OCI-LY7 (cell line): ENCODE data around the gene MORN1. TPM values are rescaled to one million over a fixed set of nuclear protein-coding genes. Genes with fewer than 3 reads are reported as not detected.
A peak's percentile ranks its signal among the peaks of the same experiment; 100 is the strongest.

Experiments
- BruUV-seq: library from RNA; stranded (reverse); fragments of 400-500 nt; replicated peaks from 2 replicates; lab custom pipeline; 2021; lab: Mats Ljungman, UMichigan
- CTCF ChIA-PET: fragments of 300-600 bp; sonication (Branson Sonifier 250); formaldehyde crosslinking; loops from one replicate; lab custom pipeline; 2022; ENCODE audit warnings: antibody characterized with exemption; ENCODE audit not compliant: unreplicated experiment; lab: Charles Lee
- POLR2A ChIA-PET: fragments of 300-600 bp; sonication (Branson Sonifier 250); formaldehyde crosslinking; loops from one replicate; lab custom pipeline; 2022; ENCODE audit warnings: antibody characterized with exemption; lab: Charles Lee
- DNase-seq: peaks from one replicate; pipeline ENCODE4 v3.0.0-alpha.2; 2015; ENCODE audit warnings: low spot score
- H2AFZ ChIP-seq: fragments of 200-600 bp; sonication (generic), shearing (Covaris generic); 2 replicates; pipeline ENCODE4 v1.6.1; 2014; ENCODE audit warnings: mild to moderate bottlenecking, antibody characterized with exemption, low read length, moderate library complexity
- H3K27ac ChIP-seq: fragments of 200-600 bp; sonication (generic); 2 replicates; pipeline ENCODE4 v1.5.1; 2014; ENCODE audit warnings: mixed run types, low read depth, mild to moderate bottlenecking, moderate library complexity, low read length, inconsistent platforms; ENCODE audit not compliant: poor library complexity, severe bottlenecking
- H3K36me3 ChIP-seq: fragments of 200-600 bp; sonication (generic); 2 replicates; pipeline ENCODE4 v1.6.1; 2014; ENCODE audit warnings: mild to moderate bottlenecking, antibody characterized with exemption, low read length, moderate library complexity, mixed read lengths; ENCODE audit not compliant: insufficient read depth
- H3K4me1 ChIP-seq: fragments of 200-600 bp; sonication (generic); 2 replicates; pipeline ENCODE4 v1.5.1; 2014; ENCODE audit warnings: mild to moderate bottlenecking, low read length; ENCODE audit not compliant: insufficient read depth, poor library complexity, severe bottlenecking
- H3K4me2 ChIP-seq: fragments of 200-600 bp; sonication (generic); 2 replicates; pipeline ENCODE4 v1.6.1; 2014; ENCODE audit warnings: mild to moderate bottlenecking, low read length
- H3K4me3 ChIP-seq: fragments of 200-600 bp; sonication (generic); 2 replicates; pipeline ENCODE4 v1.5.1; 2014; ENCODE audit warnings: mild to moderate bottlenecking, low read depth, low read length; ENCODE audit not compliant: poor library complexity, severe bottlenecking
- H3K79me2 ChIP-seq: fragments of 200-600 bp; sonication (generic); 2 replicates; pipeline ENCODE4 v1.6.1; 2016; ENCODE audit warnings: low read depth, mild to moderate bottlenecking, low read length, moderate library complexity, mixed read lengths; ENCODE audit not compliant: insufficient read depth
- H3K9me2 ChIP-seq: fragments of 200-600 bp; sonication (generic); 2 replicates; pipeline ENCODE4 v1.6.1; 2016; ENCODE audit warnings: mild to moderate bottlenecking, low read length, mixed read lengths; ENCODE audit not compliant: insufficient read depth
- H3K9me3 ChIP-seq: fragments of 200-600 bp; sonication (generic); 2 replicates; pipeline ENCODE4 v1.6.1; 2014; ENCODE audit warnings: mild to moderate bottlenecking, mixed run types, low read length, mixed read lengths
- H4K20me1 ChIP-seq: fragments of 200-600 bp; sonication (generic); 2 replicates; pipeline ENCODE4 v1.6.1; 2014; ENCODE audit warnings: mild to moderate bottlenecking, antibody characterized with exemption, low read length, moderate library complexity, mixed read lengths; ENCODE audit not compliant: insufficient read depth
- EZH2phosphoT487 ChIP-seq: fragments of 200-600 bp; sonication (generic); IDR thresholded peaks from 2 replicates; pipeline ENCODE4 v1.6.1; 2018; ENCODE audit warnings: low read depth, borderline replicate concordance, mild to moderate bottlenecking, mixed run types, antibody characterized with exemption, low read length, moderate library complexity, mixed read lengths
- intact Hi-C: fragments of 100-400 bp; cut with micrococcal nuclease; formaldehyde crosslinking; loops from one replicate; pipeline ENCODE4 v1.10.0; 2022; ENCODE audit not compliant: unreplicated experiment
- total RNA-seq, 2 experiments: library from RNA; depleted of rRNA in 1 of 2; stranded (reverse); fragments of >200 nt in 1 of 2; shearing (Covaris generic) in 1 of 2; gene quantifications; 2 replicates each; pipeline ENCODE4 v1.2.3, GENCODE V29; 2014 to 2022
- TF ChIP-seq, protein P1 (sequence below): fragments of 200-600 bp; sonication (generic); conservative IDR thresholded peaks from 2 replicates; pipeline ENCODE4 v1.5.1; 2014; ENCODE audit warnings: mild to moderate bottlenecking, antibody characterized with exemption, low read length, moderate library complexity, mixed read lengths

The MORN1 gene
- total RNA-seq, 2 experiments from 2014 or later: 13.1 to 29.7 TPM

GRCh38 chr1:2302292-2302925, 88.9 kb downstream of the MORN1 start:
- TF ChIP-seq, protein P1, sequence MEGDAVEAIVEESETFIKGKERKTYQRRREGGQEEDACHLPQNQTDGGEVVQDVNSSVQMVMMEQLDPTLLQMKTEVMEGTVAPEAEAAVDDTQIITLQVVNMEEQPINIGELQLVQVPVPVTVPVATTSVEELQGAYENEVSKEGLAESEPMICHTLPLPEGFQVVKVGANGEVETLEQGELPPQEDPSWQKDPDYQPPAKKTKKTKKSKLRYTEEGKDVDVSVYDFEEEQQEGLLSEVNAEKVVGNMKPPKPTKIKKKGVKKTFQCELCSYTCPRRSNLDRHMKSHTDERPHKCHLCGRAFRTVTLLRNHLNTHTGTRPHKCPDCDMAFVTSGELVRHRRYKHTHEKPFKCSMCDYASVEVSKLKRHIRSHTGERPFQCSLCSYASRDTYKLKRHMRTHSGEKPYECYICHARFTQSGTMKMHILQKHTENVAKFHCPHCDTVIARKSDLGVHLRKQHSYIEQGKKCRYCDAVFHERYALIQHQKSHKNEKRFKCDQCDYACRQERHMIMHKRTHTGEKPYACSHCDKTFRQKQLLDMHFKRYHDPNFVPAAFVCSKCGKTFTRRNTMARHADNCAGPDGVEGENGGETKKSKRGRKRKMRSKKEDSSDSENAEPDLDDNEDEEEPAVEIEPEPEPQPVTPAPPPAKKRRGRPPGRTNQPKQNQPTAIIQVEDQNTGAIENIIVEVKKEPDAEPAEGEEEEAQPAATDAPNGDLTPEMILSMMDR: no peak
- no peak for TF ChIP-seq EZH2phosphoT487
- Histone ChIP-seq H3K36me3 (no peaks in the 10 kb centered on the region), H3K4me1 (peaks cover 26% of the 10 kb centered on the region), H3K79me2 (no peaks in the 10 kb centered on the region), H3K9me2 (no peaks in the 10 kb centered on the region), H3K4me3 (no peak overlapping the region), H4K20me1 (no peaks in the 10 kb centered on the region), H3K4me2 (no peak overlapping the region), H3K27ac (no peak overlapping the region), H3K9me3 (no peaks in the 10 kb centered on the region), H2AFZ (no peak overlapping the region)
- intact Hi-C loops: loop anchor here (5.0 kb wide), 1 partner anchor 105 kb away; no protein-coding TSS in a partner anchor
- POLR2A ChIA-PET: no interaction called here
- DNase-seq: no peak
- CTCF ChIA-PET: no interaction called here
- BruUV-seq: no TSS peak

DNA sequence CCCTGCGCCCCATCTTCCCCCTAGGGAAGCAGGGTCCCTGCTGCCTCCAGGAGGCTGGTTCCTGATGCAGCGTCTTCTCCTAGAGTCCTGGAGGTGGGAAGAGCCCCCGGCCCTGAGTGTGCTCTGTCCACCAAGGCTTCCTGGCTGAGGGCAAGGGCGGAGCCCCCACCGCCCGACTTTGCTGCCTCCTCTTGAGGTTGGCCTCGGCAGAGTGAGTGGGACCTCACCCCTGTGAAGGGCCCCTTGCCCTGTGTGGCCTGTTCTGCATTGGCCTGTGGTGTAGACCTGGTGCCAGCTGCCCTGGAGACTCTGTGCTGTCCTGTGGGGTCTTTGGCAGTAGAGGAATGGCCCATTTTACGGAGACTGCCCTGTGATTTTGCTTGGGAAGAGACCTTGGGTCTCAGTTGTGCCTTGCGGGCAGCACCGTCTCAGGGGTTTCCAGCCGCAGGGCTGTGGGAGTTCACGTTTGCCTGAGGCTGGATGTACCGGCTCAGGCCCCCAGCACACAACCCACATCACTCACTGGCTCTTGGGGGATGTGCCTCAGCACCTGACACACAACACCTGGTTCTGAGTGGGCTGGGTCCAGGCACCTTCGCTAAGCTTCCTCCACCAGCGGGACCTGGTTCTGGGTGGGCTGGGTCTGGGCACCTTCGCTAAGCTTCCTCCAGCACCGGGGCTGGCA, 89.6 kb downstream of the MORN1 start:
- DNase-seq: no peak
- Histone ChIP-seq H4K20me1 (no peaks in the 10 kb centered on the region), H3K4me1 (peaks cover 26% of the 10 kb centered on the region), H3K9me3 (no peaks in the 10 kb centered on the region), H3K36me3 (no peaks in the 10 kb centered on the region), H3K4me2 (peak overlapping the region; percentile 96), H3K4me3 (peak overlapping the region; percentile 63), H2AFZ (no peak overlapping the region), H3K79me2 (no peaks in the 10 kb centered on the region), H3K9me2 (no peaks in the 10 kb centered on the region), H3K27ac (peak overlapping the region; percentile 84)
- ChIA-PET CTCF (no interaction called here), POLR2A (interaction anchor here (0.7 to 0.9 kb wide), 2 partner anchors 10 to 70 kb away, joined by 3 to 4 read pairs; no protein-coding TSS in a partner anchor)
- no TSS peak for BruUV-seq
- TF ChIP-seq EZH2phosphoT487: no peak
- TF ChIP-seq, protein P1: no peak
- intact Hi-C loops: loop anchor here (2.0 to 5.0 kb wide), 2 partner anchors 43 to 104 kb away; no protein-coding TSS in a partner anchor
